ENCODE measurements around the gene ARHGAP18.

Gene ARHGAP18

DNA sequence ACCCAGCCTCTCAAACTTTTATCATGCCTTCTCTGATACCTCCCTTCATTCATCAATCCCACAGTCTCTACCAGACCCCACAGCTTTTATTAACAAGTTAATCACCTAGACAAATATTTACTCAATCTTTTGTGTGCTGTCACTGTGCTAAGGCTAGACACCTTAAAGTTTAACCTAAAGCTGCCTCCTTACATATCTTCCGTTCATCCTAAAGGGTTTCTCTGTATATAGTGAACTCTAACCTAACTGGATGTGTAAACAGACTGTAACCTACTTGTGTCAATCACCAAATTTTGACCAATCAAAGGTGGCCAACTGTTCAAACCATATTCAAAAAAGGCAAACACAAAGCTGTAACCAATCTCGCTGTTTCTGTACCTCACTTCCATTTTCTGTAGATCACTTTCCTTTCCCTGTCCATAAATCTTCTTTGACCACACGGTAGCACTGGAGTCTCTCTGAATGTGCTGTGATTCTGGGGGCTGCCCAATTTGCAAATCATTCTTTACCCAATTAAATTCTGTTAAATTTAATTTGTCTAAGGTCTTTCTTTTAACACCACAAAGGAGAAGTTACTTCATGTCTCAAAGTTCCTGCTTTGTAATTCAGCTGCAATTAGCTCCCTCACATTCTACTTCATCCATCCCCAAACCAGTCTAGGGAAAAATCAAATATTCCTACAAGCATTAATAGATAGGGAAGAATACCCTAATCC, 72.5 kb downstream of the ARHGAP18 start:
- no peaks in the 10 kb centered on the region for H3K79me2 ChIP-seq (ENCODE audit: insufficient read depth, low read depth)
- H3K4me3 ChIP-seq (IDR thresholded peaks at IDR 0.05; ENCODE audit: insufficient read depth, low read depth, low read length): no peak overlapping the region
- no peak overlapping the region for H3K4me2 ChIP-seq
- H3K36me3 ChIP-seq (ENCODE audit: insufficient read depth): no peaks in the 10 kb centered on the region
- H4K20me1 ChIP-seq (ENCODE audit: insufficient read depth): no peaks in the 10 kb centered on the region
- TF ChIP-seq, protein P1, sequence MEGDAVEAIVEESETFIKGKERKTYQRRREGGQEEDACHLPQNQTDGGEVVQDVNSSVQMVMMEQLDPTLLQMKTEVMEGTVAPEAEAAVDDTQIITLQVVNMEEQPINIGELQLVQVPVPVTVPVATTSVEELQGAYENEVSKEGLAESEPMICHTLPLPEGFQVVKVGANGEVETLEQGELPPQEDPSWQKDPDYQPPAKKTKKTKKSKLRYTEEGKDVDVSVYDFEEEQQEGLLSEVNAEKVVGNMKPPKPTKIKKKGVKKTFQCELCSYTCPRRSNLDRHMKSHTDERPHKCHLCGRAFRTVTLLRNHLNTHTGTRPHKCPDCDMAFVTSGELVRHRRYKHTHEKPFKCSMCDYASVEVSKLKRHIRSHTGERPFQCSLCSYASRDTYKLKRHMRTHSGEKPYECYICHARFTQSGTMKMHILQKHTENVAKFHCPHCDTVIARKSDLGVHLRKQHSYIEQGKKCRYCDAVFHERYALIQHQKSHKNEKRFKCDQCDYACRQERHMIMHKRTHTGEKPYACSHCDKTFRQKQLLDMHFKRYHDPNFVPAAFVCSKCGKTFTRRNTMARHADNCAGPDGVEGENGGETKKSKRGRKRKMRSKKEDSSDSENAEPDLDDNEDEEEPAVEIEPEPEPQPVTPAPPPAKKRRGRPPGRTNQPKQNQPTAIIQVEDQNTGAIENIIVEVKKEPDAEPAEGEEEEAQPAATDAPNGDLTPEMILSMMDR (conservative IDR thresholded peaks at IDR 0.05; ENCODE audit: low read depth, low read length): no peak
- no peak overlapping the region for H2AFZ ChIP-seq (ENCODE audit: low read depth)
- H3K27me3 ChIP-seq (ENCODE audit: insufficient read depth, low read depth): no peaks in the 10 kb centered on the region
- H3K9ac ChIP-seq: no peak overlapping the region
- peaks cover 17% of the 10 kb centered on the region for H3K4me1 ChIP-seq (ENCODE audit: low read depth, poor library complexity, severe bottlenecking)
- H3K27ac ChIP-seq: no peak overlapping the region

DNA sequence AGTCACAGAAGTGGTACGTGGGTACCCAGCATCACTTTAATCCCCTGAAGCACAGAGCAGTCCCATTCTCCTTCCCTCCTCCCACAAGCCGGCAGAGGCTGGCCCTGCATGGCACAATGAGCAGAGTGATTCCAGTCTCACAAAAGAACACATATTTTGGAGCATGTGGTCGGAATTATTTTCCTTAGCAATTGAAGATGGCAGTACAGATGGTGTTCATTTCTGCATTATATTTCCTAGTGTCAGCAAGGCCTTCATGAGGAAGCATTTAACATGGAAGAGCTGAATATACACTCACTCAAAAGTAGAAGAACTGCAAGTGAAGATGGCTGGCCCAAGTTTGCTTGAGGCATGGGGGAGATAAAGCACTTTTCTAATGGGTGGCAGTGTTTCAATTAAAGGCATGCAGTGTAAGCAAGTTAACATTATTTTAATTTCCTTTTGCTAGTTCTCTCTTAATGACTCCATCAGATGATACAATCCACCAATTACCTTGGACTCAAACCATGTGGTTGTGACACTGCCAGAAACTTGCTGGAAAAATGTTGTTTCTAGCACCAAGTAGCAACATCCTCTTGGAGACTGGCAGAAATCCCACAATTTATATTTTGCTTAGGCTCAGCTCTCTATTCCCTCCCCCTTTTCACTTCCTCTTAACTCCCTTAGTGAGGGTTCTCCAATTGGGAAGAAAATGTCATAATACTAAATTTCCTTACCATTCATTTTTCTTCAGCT, 74.4 kb downstream of the ARHGAP18 start:
- H3K79me2 ChIP-seq (ENCODE audit: insufficient read depth, low read depth): no peaks in the 10 kb centered on the region
- no peaks in the 10 kb centered on the region for H3K36me3 ChIP-seq (ENCODE audit: insufficient read depth)
- H2AFZ ChIP-seq (ENCODE audit: low read depth): no peak overlapping the region
- H4K20me1 ChIP-seq (ENCODE audit: insufficient read depth): no peaks in the 10 kb centered on the region
- no peak overlapping the region for H3K4me2 ChIP-seq
- TF ChIP-seq, protein P1 (conservative IDR thresholded peaks at IDR 0.05; ENCODE audit: low read depth, low read length): no peak
- H3K27ac ChIP-seq: no peak overlapping the region
- H3K27me3 ChIP-seq (ENCODE audit: insufficient read depth, low read depth): no peaks in the 10 kb centered on the region
- H3K9ac ChIP-seq: no peak overlapping the region
- no peak overlapping the region for H3K4me3 ChIP-seq (IDR thresholded peaks at IDR 0.05; ENCODE audit: insufficient read depth, low read depth, low read length)
- H3K4me1 ChIP-seq (ENCODE audit: low read depth, poor library complexity, severe bottlenecking): peaks cover 17% of the 10 kb centered on the region

DNA sequence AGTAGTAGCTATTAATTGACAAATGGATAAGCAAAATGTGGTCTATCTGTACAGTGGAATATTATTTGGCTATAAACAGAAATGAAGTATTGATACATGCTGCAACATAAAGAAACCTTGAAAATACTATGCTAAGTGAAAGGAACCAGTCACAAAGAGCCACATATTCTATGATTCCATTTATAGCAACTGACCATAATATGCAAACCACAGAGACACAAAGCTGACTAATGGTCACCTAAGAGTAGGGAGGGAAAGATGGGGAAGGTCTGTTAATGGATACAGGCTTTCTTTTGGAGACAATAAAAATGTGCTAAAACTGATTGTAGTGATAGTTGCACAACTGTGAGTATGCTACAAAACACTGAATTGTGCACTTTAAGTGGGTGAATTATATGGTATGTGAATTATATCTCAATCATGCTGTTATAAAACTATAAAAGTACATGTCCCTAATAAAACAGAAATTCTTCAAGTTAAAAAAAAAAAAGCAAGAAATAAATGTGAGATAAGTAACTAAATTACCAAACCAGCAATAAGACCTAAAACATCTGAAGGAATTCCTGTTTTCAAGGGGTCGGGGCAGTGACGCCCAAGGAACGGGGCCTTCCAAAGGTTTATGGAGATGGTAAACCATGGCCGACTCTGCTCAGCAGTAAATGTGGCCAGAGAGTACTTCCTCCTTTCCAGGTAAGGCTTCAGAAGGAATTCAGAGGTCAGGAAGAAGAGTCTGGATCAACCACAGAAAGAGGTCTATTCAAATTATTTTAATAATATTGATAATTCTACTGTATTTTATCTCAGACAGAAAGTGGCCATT, 75.4 kb downstream of the ARHGAP18 start:
- TF ChIP-seq, protein P1 (conservative IDR thresholded peaks at IDR 0.05; ENCODE audit: low read depth, low read length): no peak
- H3K27ac ChIP-seq: no peak overlapping the region
- no peaks in the 10 kb centered on the region for H3K36me3 ChIP-seq (ENCODE audit: insufficient read depth)
- no peak overlapping the region for H2AFZ ChIP-seq (ENCODE audit: low read depth)
- no peak overlapping the region for H3K4me3 ChIP-seq (IDR thresholded peaks at IDR 0.05; ENCODE audit: insufficient read depth, low read depth, low read length)
- H3K4me1 ChIP-seq (ENCODE audit: low read depth, poor library complexity, severe bottlenecking): peaks cover 17% of the 10 kb centered on the region
- H3K79me2 ChIP-seq (ENCODE audit: insufficient read depth, low read depth): no peaks in the 10 kb centered on the region
- no peaks in the 10 kb centered on the region for H3K27me3 ChIP-seq (ENCODE audit: insufficient read depth, low read depth)
- no peak overlapping the region for H3K9ac ChIP-seq
- H4K20me1 ChIP-seq (ENCODE audit: insufficient read depth): no peaks in the 10 kb centered on the region
- no peak overlapping the region for H3K4me2 ChIP-seq

DNA sequence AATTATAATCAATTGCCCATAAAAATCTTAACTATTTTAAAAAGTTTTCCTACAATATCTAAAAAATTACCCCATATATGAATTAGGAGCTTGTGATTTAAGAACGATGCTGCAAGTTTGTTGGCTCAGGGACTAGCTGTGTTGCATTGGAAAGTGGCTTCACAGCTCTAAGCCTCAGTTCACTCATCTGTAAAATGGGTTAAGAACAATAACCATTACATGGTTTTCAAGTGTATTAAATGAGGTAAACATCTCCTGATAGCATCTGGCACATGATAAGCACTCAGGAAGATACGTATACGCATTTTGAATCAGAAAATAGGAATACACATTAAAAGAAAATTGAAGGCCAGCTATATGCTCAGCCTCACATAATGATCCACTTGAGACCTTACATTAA, 76.4 kb downstream of the ARHGAP18 start:
- H3K9ac ChIP-seq: no peak overlapping the region
- no peak overlapping the region for H3K27ac ChIP-seq
- H3K4me3 ChIP-seq (IDR thresholded peaks at IDR 0.05; ENCODE audit: insufficient read depth, low read depth, low read length): no peak overlapping the region
- H3K27me3 ChIP-seq (ENCODE audit: insufficient read depth, low read depth): no peaks in the 10 kb centered on the region
- no peak overlapping the region for H3K4me2 ChIP-seq
- H4K20me1 ChIP-seq (ENCODE audit: insufficient read depth): no peaks in the 10 kb centered on the region
- H3K79me2 ChIP-seq (ENCODE audit: insufficient read depth, low read depth): no peaks in the 10 kb centered on the region
- H2AFZ ChIP-seq (ENCODE audit: low read depth): no peak overlapping the region
- peaks cover 17% of the 10 kb centered on the region for H3K4me1 ChIP-seq (ENCODE audit: low read depth, poor library complexity, severe bottlenecking)
- TF ChIP-seq, protein P1 (conservative IDR thresholded peaks at IDR 0.05; ENCODE audit: low read depth, low read length): no peak
- H3K36me3 ChIP-seq (ENCODE audit: insufficient read depth): no peaks in the 10 kb centered on the region

All from KMS-11 (cell line).